ENCODE data around the gene SLC22A17. TPM values are rescaled to one million over a fixed set of nuclear protein-coding genes. Genes with fewer than 3 reads are reported as not detected.

Gene SLC22A17
- total and polyA plus RNA-seq, 9 of the 15 experiments (the other 6 are each of a cell fraction or from before 2014, with no cell fraction given) = 0.07 to 0.09 TPM; not detected in 7

GRCh38 chr14:23377198-23377550, 24.5 kb upstream of the SLC22A17 start (continued):
- TF ChIP-seq, protein P1, sequence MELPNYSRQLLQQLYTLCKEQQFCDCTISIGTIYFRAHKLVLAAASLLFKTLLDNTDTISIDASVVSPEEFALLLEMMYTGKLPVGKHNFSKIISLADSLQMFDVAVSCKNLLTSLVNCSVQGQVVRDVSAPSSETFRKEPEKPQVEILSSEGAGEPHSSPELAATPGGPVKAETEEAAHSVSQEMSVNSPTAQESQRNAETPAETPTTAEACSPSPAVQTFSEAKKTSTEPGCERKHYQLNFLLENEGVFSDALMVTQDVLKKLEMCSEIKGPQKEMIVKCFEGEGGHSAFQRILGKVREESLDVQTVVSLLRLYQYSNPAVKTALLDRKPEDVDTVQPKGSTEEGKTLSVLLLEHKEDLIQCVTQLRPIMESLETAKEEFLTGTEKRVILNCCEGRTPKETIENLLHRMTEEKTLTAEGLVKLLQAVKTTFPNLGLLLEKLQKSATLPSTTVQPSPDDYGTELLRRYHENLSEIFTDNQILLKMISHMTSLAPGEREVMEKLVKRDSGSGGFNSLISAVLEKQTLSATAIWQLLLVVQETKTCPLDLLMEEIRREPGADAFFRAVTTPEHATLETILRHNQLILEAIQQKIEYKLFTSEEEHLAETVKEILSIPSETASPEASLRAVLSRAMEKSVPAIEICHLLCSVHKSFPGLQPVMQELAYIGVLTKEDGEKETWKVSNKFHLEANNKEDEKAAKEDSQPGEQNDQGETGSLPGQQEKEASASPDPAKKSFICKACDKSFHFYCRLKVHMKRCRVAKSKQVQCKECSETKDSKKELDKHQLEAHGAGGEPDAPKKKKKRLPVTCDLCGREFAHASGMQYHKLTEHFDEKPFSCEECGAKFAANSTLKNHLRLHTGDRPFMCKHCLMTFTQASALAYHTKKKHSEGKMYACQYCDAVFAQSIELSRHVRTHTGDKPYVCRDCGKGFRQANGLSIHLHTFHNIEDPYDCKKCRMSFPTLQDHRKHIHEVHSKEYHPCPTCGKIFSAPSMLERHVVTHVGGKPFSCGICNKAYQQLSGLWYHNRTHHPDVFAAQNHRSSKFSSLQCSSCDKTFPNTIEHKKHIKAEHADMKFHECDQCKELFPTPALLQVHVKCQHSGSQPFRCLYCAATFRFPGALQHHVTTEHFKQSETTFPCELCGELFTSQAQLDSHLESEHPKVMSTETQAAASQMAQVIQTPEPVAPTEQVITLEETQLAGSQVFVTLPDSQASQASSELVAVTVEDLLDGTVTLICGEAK (IDR thresholded peaks at IDR 0.05) = no peak
- TF ChIP-seq, protein P1 (CRISPR knock-in tag; IDR thresholded peaks at IDR 0.05) = no peak
- no peak for TF ChIP-seq ZNF707 (CRISPR knock-in tag; conservative IDR thresholded peaks at IDR 0.05)
- TF ChIP-seq, protein P2, sequence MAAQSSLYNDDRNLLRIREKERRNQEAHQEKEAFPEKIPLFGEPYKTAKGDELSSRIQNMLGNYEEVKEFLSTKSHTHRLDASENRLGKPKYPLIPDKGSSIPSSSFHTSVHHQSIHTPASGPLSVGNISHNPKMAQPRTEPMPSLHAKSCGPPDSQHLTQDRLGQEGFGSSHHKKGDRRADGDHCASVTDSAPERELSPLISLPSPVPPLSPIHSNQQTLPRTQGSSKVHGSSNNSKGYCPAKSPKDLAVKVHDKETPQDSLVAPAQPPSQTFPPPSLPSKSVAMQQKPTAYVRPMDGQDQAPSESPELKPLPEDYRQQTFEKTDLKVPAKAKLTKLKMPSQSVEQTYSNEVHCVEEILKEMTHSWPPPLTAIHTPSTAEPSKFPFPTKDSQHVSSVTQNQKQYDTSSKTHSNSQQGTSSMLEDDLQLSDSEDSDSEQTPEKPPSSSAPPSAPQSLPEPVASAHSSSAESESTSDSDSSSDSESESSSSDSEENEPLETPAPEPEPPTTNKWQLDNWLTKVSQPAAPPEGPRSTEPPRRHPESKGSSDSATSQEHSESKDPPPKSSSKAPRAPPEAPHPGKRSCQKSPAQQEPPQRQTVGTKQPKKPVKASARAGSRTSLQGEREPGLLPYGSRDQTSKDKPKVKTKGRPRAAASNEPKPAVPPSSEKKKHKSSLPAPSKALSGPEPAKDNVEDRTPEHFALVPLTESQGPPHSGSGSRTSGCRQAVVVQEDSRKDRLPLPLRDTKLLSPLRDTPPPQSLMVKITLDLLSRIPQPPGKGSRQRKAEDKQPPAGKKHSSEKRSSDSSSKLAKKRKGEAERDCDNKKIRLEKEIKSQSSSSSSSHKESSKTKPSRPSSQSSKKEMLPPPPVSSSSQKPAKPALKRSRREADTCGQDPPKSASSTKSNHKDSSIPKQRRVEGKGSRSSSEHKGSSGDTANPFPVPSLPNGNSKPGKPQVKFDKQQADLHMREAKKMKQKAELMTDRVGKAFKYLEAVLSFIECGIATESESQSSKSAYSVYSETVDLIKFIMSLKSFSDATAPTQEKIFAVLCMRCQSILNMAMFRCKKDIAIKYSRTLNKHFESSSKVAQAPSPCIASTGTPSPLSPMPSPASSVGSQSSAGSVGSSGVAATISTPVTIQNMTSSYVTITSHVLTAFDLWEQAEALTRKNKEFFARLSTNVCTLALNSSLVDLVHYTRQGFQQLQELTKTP (IDR thresholded peaks at IDR 0.05; ENCODE audit: low read depth in 1 of 2, partially characterized antibody in 2 of 2) = no peak
- TF ChIP-seq MCM2 (IDR thresholded peaks at IDR 0.05; ENCODE audit: low read depth) = no peak
- TF ChIP-seq ZC3H11A (IDR thresholded peaks at IDR 0.05; ENCODE audit: low read depth, low read length) = no peak
- TF ChIP-seq PRPF4 (IDR thresholded peaks at IDR 0.05; ENCODE audit: insufficient read depth, low read depth, low read length, poor library complexity, severe bottlenecking) = no peak
